Natural killer cell (primary cell): Measurements from ENCODE around the gene SENP7. TPM values are rescaled to one million over a fixed set of nuclear protein-coding genes. Genes with fewer than 3 reads are reported as not detected.

Experiments used
- ATAC-seq, 3 donors: fragments of 150-1000 bp in 2 of 3; fragments of 200-7000 bp in 1 of 3; cut with Tn5 transposase; 1 replicate in 1 of 3; 2 replicates in 2 of 3; pipeline ENCODE4 v1.10.0; 2021; ENCODE audit warnings: mild to moderate bottlenecking in 2 of 3, moderate library complexity in 2 of 3
- DNase-seq, 2 donors: peaks; one replicate each; pipeline versions ENCODE4 v3.0.0 to v3.0.0-alpha.2; 2013 to 2021; ENCODE audit warnings: mixed read lengths in 1 of 2
- H3K27ac ChIP-seq: one replicate; pipeline ENCODE4 v1.5.1; 2013; ENCODE audit warnings: mild to moderate bottlenecking, low read length
- H3K27me3 ChIP-seq: one replicate; pipeline ENCODE4 v1.6.1; 2013; ENCODE audit warnings: low read length; ENCODE audit not compliant: control insufficient read depth, insufficient read depth
- H3K36me3 ChIP-seq: one replicate; pipeline ENCODE4 v1.6.1; 2013; ENCODE audit warnings: low read length; ENCODE audit not compliant: control insufficient read depth, insufficient read depth
- H3K4me1 ChIP-seq: one replicate; pipeline ENCODE4 v1.6.1; 2013; ENCODE audit warnings: low read length; ENCODE audit not compliant: control insufficient read depth, insufficient read depth
- H3K4me3 ChIP-seq: one replicate; pipeline ENCODE4 v1.5.1; 2013; ENCODE audit warnings: low read length
- H3K9me3 ChIP-seq: one replicate; pipeline ENCODE4 v1.6.1; 2013; ENCODE audit warnings: low read length; ENCODE audit not compliant: control insufficient read depth, insufficient read depth
- H3K27ac Mint-ChIP-seq, 2 donors: one replicate each; pipeline ENCODE4 v1.8.0; 2022; ENCODE audit warnings: mild to moderate bottlenecking in 2 of 2, mixed read lengths in 2 of 2, moderate library complexity in 1 of 2
- H3K27me3 Mint-ChIP-seq, 2 donors: one replicate each; pipeline ENCODE4 v1.8.0; 2022; ENCODE audit warnings: low read depth in 2 of 2, mixed read lengths in 2 of 2
- H3K36me3 Mint-ChIP-seq: one replicate; pipeline ENCODE4 v1.8.0; 2022; ENCODE audit warnings: mixed read lengths
- H3K4me1 Mint-ChIP-seq, 2 donors: one replicate each; pipeline ENCODE4 v1.8.0; 2022; ENCODE audit warnings: mixed read lengths in 2 of 2
- H3K4me3 Mint-ChIP-seq: one replicate; pipeline ENCODE4 v1.8.0; 2022; ENCODE audit warnings: mild to moderate bottlenecking, moderate library complexity, mixed read lengths
- H3K9me3 Mint-ChIP-seq, 2 donors: one replicate each; pipeline ENCODE4 v1.8.0; 2022; ENCODE audit warnings: mixed read lengths in 2 of 2
- CTCF ChIP-seq: fragments of 200-600 bp; IDR thresholded peaks from one replicate; pipeline ENCODE4 v1.8.0; 2022; ENCODE audit warnings: antibody characterized with exemption
- WGBS: methylation state at CpG from one replicate; pipeline ENCODE4 v1.1.7; 2013; ENCODE audit warnings: missing lambda C conversion rate; ENCODE audit not compliant: insufficient coverage; 5-methylcytosine and 5-hydroxymethylcytosine counted together
- intact Hi-C: fragments of 100-400 bp; cut with micrococcal nuclease; formaldehyde crosslinking; loops from one replicate; pipeline ENCODE4 v1.14.2; 2022
- total RNA-seq, 4 donors: library from RNA; stranded (reverse); fragments of 120-200 nt in 1 of 4; gene quantifications; one replicate each; pipeline versions ENCODE4 v1.2.3 to v1.2.4, GENCODE V29; 2013 to 2022

SENP7 gene
- total RNA-seq, 3 donors from 2014 or later (not counting 1 experiment from before 2014, with no cell fraction given), result 41.4 to 60.6 (median 52.7) TPM

- peaks cover 17% of the 10 kb centered on the region for H3K36me3 Mint-ChIP-seq
- no peak overlapping the region for H3K27ac Mint-ChIP-seq
- DNase-seq, result no peak
- no peak for TF ChIP-seq CTCF
- Histone ChIP-seq H3K27me3 (no peaks in the 10 kb centered on the region), H3K36me3 (peaks cover 40% of the 10 kb centered on the region), H3K9me3 (no peaks in the 10 kb centered on the region), H3K4me1 (no peaks in the 10 kb centered on the region), H3K4me3 (no peak overlapping the region), H3K27ac (no peak overlapping the region)
- 90% methylated on average over 3 of the region's 5 CpGs for whole genome bisulfite sequencing
- no peak for ATAC-seq
- H3K9me3 Mint-ChIP-seq, result no peaks in the 10 kb centered on the region
- intact Hi-C loops, result no loop called here
- no peaks in the 10 kb centered on the region for H3K27me3 Mint-ChIP-seq
- no peaks in the 10 kb centered on the region for H3K4me1 Mint-ChIP-seq
- no peak overlapping the region for H3K4me3 Mint-ChIP-seq
Observed at GRCh38 chr3:101325393-101326134, 187.4 kb downstream of the SENP7 start.

GRCh38 chr3:101320475-101320874, 192.5 kb downstream of the SENP7 start, which contains the start of gene IMPG2:
Gene IMPG2, minus strand, starts transcription at chr3:101320575. Its CDS starts 203 bp downstream, at chr3:101320372.
- intact Hi-C loops, result no loop called here
- no peak for ATAC-seq
- H3K27me3 ChIP-seq, result no peaks in the 10 kb centered on the region
- no peak for TF ChIP-seq CTCF
- no peaks in the 10 kb centered on the region for H3K9me3 ChIP-seq
- no peak within 1 kb of the TSS for H3K4me3 Mint-ChIP-seq
- H3K27ac Mint-ChIP-seq, result no peak within 1 kb of the TSS
- H3K36me3 Mint-ChIP-seq, result no peaks in the 10 kb centered on the region
- no peaks in the 10 kb centered on the region for H3K4me1 ChIP-seq
- no peak within 1 kb of the TSS for H3K4me3 ChIP-seq
- peaks cover 5% of the 10 kb centered on the region for H3K36me3 ChIP-seq
- no peak for DNase-seq
- H3K9me3 Mint-ChIP-seq, result no peaks in the 10 kb centered on the region
- no peaks in the 10 kb centered on the region for H3K4me1 Mint-ChIP-seq
- no peaks in the 10 kb centered on the region for H3K27me3 Mint-ChIP-seq
- no peak within 1 kb of the TSS for H3K27ac ChIP-seq
- WGBS, result no CpG with 5 or more reads among the region's 2 CpGs

GRCh38 chr3:101319531-101319930, 193.5 kb downstream of the SENP7 start:
- DNase-seq, result no peak
- H3K4me3 Mint-ChIP-seq, result no peak overlapping the region
- intact Hi-C loops, result no loop called here
- H3K36me3 Mint-ChIP-seq, result no peaks in the 10 kb centered on the region
- Histone ChIP-seq H3K4me3 (no peak overlapping the region), H3K36me3 (no peaks in the 10 kb centered on the region), H3K9me3 (no peaks in the 10 kb centered on the region), H3K27me3 (no peaks in the 10 kb centered on the region), H3K27ac (no peak overlapping the region), H3K4me1 (no peaks in the 10 kb centered on the region)
- H3K27ac Mint-ChIP-seq, result no peak overlapping the region
- H3K9me3 Mint-ChIP-seq, result no peaks in the 10 kb centered on the region
- TF ChIP-seq CTCF, result no peak
- no peaks in the 10 kb centered on the region for H3K4me1 Mint-ChIP-seq
- H3K27me3 Mint-ChIP-seq, result no peaks in the 10 kb centered on the region
- 95% methylated on average over 5 of the region's 5 CpGs for WGBS
- no peak for ATAC-seq

GRCh38 chr3:101312545-101312944, 200.5 kb downstream of the SENP7 start:
- intact Hi-C loops, result no loop called here
- TF ChIP-seq CTCF, result no peak
- Mint-ChIP-seq H3K27ac (no peak overlapping the region), H3K9me3 (peaks cover 0 to 8% of the 10 kb centered on the region in 2 donors), H3K4me1 (no peaks in the 10 kb centered on the region), H3K27me3 (no peaks in the 10 kb centered on the region), H3K4me3 (no peak overlapping the region), H3K36me3 (peaks cover 17% of the 10 kb centered on the region)
- no peak for ATAC-seq
- Histone ChIP-seq H3K27me3 (no peaks in the 10 kb centered on the region), H3K9me3 (peaks cover 15% of the 10 kb centered on the region), H3K36me3 (no peaks in the 10 kb centered on the region), H3K4me3 (no peak overlapping the region), H3K27ac (no peak overlapping the region), H3K4me1 (no peaks in the 10 kb centered on the region)
- 100% methylated on average over 1 of the region's 2 CpGs for WGBS
- no peak for DNase-seq
